Coronary artery (tissue), 2 donors: ENCODE data around the gene EXOC6B.

Experiments
- DNase-seq: peaks from one replicate; pipeline ENCODE4 v3.0.0-alpha.2; 2017; ENCODE audit warnings: low spot score
- H3K27ac ChIP-seq, 2 donors: fragments of 200-600 bp; sonication (generic); one replicate each; pipeline ENCODE4 v1.5.1; 2016 to 2019
- H3K4me3 ChIP-seq: fragments of 200-600 bp; sonication (generic); 2 replicates; pipeline ENCODE4 v1.5.1; 2016; ENCODE audit warnings: mild to moderate bottlenecking, moderate library complexity
- CTCF ChIP-seq: fragments of 200-600 bp; sonication (generic); IDR thresholded peaks from one replicate; pipeline ENCODE4 v1.5.1; 2019; ENCODE audit warnings: antibody characterized with exemption

Gene EXOC6B

GRCh38 chr2:72576459-72576858, 249.4 kb downstream of the EXOC6B start:
- H3K27ac ChIP-seq = no peak overlapping the region
- no peak for TF ChIP-seq CTCF
- no peak for DNase-seq
- H3K4me3 ChIP-seq = no peak overlapping the region

- no peak for DNase-seq
- no peak for TF ChIP-seq CTCF
- H3K4me3 ChIP-seq = no peak overlapping the region
- no peak overlapping the region for H3K27ac ChIP-seq
Measured at GRCh38 chr2:72574886-72575285, 250.9 kb downstream of the EXOC6B start.

- no peak for TF ChIP-seq CTCF
- Histone ChIP-seq H3K4me3 (no peak overlapping the region), H3K27ac (no peak overlapping the region)
- DNase-seq = no peak
Measured at GRCh38 chr2:72573232-72573631, 252.6 kb downstream of the EXOC6B start.

- no peak for TF ChIP-seq CTCF
- no peak for DNase-seq
- Histone ChIP-seq H3K4me3 (no peak overlapping the region), H3K27ac (no peak overlapping the region)
Measured at GRCh38 chr2:72572501-72572900, 253.3 kb downstream of the EXOC6B start.

- TF ChIP-seq CTCF = no peak
- no peak overlapping the region for H3K27ac ChIP-seq
- DNase-seq = no peak
- H3K4me3 ChIP-seq = no peak overlapping the region
Measured at GRCh38 chr2:72570413-72570812, 255.4 kb downstream of the EXOC6B start.

GRCh38 chr2:72562451-72563153, 263.2 kb downstream of the EXOC6B start:
- H3K27ac ChIP-seq = peak overlapping the region in 1 of 2 donors; percentile 59
- TF ChIP-seq CTCF = no peak

GRCh38 chr2:72561621-72562318, 264.1 kb downstream of the EXOC6B start:
- Histone ChIP-seq H3K4me3 (no peak overlapping the region), H3K27ac (peak overlapping the region in 1 of 2 donors; percentile 59)
- DNase-seq = no peak
- no peak for TF ChIP-seq CTCF

More at GRCh38 chr2:72562451-72563153, 263.2 kb downstream of the EXOC6B start:
- no peak for DNase-seq
- H3K4me3 ChIP-seq = no peak overlapping the region
